ENCODE results near the gene DPH3.

GRCh38 chr3:16239780-16240179 is 25.0 kb downstream of the DPH3 start:
- TF ChIP-seq EZH2phosphoT487 (IDR thresholded peaks at IDR 0.05; ENCODE audit: low read depth, severe bottlenecking, unreplicated experiment) = no peak
- TF ChIP-seq CTCF (IDR thresholded peaks at IDR 0.05; ENCODE audit: poor library complexity) = no peak
